ENCODE data around the gene TRAF2.

DNA sequence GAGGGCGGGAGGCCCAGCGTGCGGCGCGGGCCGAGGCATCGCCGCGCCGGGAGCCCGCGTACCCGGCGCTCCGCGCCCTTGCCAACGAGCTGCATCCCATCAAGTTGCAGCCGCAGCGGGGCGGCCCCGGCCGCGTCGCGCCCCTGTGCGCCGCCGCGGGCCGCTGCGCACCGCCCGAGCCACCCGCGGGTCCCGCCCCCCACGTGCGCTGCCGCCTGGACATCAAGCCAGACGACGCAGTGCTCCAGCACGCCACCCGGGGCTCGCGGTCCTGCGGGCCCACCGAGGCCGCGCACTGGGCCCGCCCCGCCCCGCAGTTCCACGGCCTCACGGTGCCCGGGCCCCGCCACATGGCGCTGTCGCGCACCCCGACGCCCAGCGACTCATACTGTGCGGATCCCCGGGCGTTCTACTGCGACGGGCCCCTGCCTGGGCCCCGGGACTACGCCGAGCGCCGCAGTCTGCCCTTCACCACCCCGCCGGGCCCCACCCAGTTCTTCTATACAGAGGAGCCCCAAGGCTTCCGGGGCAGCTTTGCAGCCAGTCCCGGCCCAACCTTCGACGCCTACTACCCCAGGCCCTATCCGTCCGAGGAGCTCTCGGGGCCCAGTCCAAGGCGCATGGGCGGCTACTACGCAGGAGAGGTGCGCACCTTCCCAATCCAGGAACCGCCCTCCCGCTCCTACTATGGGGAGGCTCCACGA is 41.4 kb upstream of the TRAF2 start:
- TF ChIP-seq EZH2 (IDR thresholded peaks at IDR 0.05) (no peak), POLR2AphosphoS5 (IDR thresholded peaks at IDR 0.05; ENCODE audit: borderline replicate concordance, low read depth, low read length) (no peak)

All from SK-N-MC (cell line).